H1 (cell line): ENCODE results near the gene POLR3K. TPM values are rescaled to one million over a fixed set of nuclear protein-coding genes. Genes with fewer than 3 reads are reported as not detected.

ENCODE experiments used
- CTCF ChIA-PET: fragments of 300-600 bp; sonication (Branson Sonifier 250); formaldehyde crosslinking; loops from one replicate; lab custom pipeline; 2021; ENCODE audit not compliant: partially characterized antibody; lab: Charles Lee
- POLR2A ChIA-PET: fragments of 300-600 bp; sonication (Branson Sonifier 250); formaldehyde crosslinking; loops from one replicate; lab custom pipeline; 2021; ENCODE audit warnings: inconsistent platforms; ENCODE audit not compliant: partially characterized antibody; lab: Charles Lee
- DNase-seq, 2 experiments: peaks; one replicate each; pipeline versions ENCODE4 v3.0.0 to v3.0.0-alpha.2; 2010 to 2022; ENCODE audit warnings: low spot score in 2 of 2, low read depth in 1 of 2, mixed read lengths in 1 of 2
- FAIRE-seq: peaks from 2 replicates; lab custom pipeline; 2011; peaks lifted over from hg19 to GRCh38; lab: Jason Lieb, UNC
- H2AFZ ChIP-seq: 2 replicates; pipeline ENCODE4 v1.8.1; 2012; ENCODE audit warnings: low read length, inconsistent platforms
- H2AK5ac ChIP-seq: 2 replicates; pipeline ENCODE4 v1.6.1; 2013; ENCODE audit warnings: low read depth, low read length
- H2BK120ac ChIP-seq: replicated peaks from 2 replicates; pipeline ENCODE3; 2013; ENCODE audit warnings: low read depth, low read length, inconsistent platforms
- H2BK12ac ChIP-seq: 2 replicates; pipeline ENCODE4 v1.6.1; 2013; ENCODE audit warnings: low read depth, low read length
- H2BK15ac ChIP-seq: 2 replicates; pipeline ENCODE4 v1.6.1; 2013; ENCODE audit warnings: low read length
- H2BK20ac ChIP-seq: 2 replicates; pipeline ENCODE4 v1.6.1; 2013; ENCODE audit warnings: low read length
- H2BK5ac ChIP-seq: 2 replicates; pipeline ENCODE4 v1.6.1; 2013; ENCODE audit warnings: low read depth, low read length
- H3K14ac ChIP-seq: 2 replicates; pipeline ENCODE4 v1.6.1; 2013; ENCODE audit warnings: inconsistent platforms; ENCODE audit not compliant: insufficient read length
- H3K18ac ChIP-seq: 2 replicates; pipeline ENCODE4 v1.6.1; 2013; ENCODE audit warnings: low read length; ENCODE audit errors: extremely low read depth
- H3K23ac ChIP-seq: 2 replicates; pipeline ENCODE4 v1.6.1; 2013; ENCODE audit warnings: inconsistent platforms; ENCODE audit not compliant: insufficient read length
- H3K23me2 ChIP-seq: 2 replicates; pipeline ENCODE4 v1.6.1; 2013; ENCODE audit warnings: low read depth, low read length
- H3K27ac ChIP-seq: 2 replicates; pipeline ENCODE4 v1.6.1; 2011; ENCODE audit warnings: low read depth, low read length, inconsistent platforms
- H3K27me3 ChIP-seq, 4 experiments: replicated peaks in 1 of 4; 1 replicate in 1 of 4; 2 replicates in 3 of 4; pipeline versions ENCODE4 v1.6.1 to v1.8.1; 2011 to 2013; ENCODE audit warnings: low read length in 3 of 4, mild to moderate bottlenecking in 3 of 4, inconsistent platforms in 2 of 4, mixed read lengths in 2 of 4, moderate library complexity in 1 of 4; ENCODE audit not compliant: control insufficient read depth in 3 of 4, insufficient read depth in 3 of 4; ENCODE audit errors: extremely low read depth in 1 of 4
- H3K36me3 ChIP-seq, 4 experiments: 2 replicates each; pipeline versions ENCODE4 v1.6.1 to v1.8.1; 2011 to 2013; ENCODE audit warnings: mild to moderate bottlenecking in 4 of 4, low read length in 3 of 4, moderate library complexity in 2 of 4, control low read depth in 1 of 4, inconsistent platforms in 1 of 4; ENCODE audit not compliant: insufficient read depth in 4 of 4, control insufficient read depth in 2 of 4
- H3K4ac ChIP-seq: replicated peaks from 2 replicates; pipeline ENCODE3; 2013; ENCODE audit warnings: low read length, low read depth, mixed read lengths, inconsistent platforms; ENCODE audit not compliant: insufficient read length
- H3K4me1 ChIP-seq, 4 experiments: replicated peaks in 1 of 4; 1 replicate in 1 of 4; 2 replicates in 3 of 4; pipeline versions ENCODE4 v1.6.1 to v1.8.1; 2011 to 2013; ENCODE audit warnings: low read length in 3 of 4, inconsistent platforms in 2 of 4, mixed read lengths in 1 of 4; ENCODE audit not compliant: insufficient read depth in 4 of 4, control insufficient read depth in 3 of 4
- H3K4me2 ChIP-seq, 2 experiments: 2 replicates each; pipeline versions ENCODE4 v1.6.1 to v1.8.1; 2011 to 2013; ENCODE audit warnings: low read depth in 2 of 2, low read length in 2 of 2, control low read depth in 1 of 2, inconsistent platforms in 1 of 2, mild to moderate bottlenecking in 1 of 2; ENCODE audit not compliant: insufficient read depth in 1 of 2
- H3K4me3 ChIP-seq, 4 experiments: fragments of 200-600, 300-600 bp in 1 of 4; sonication (generic), shearing (Covaris generic), sonication (Bioruptor Twin) in 1 of 4; 2 replicates each; pipeline versions ENCODE4 v1.5.1 to v1.8.1; 2011 to 2016; ENCODE audit warnings: low read length in 4 of 4, low read depth in 3 of 4, control low read depth in 2 of 4, inconsistent platforms in 2 of 4, mild to moderate bottlenecking in 2 of 4, mixed read lengths in 1 of 4, moderate library complexity in 1 of 4; ENCODE audit not compliant: insufficient read depth in 2 of 4; ENCODE audit errors: extremely low read depth in 1 of 4
- H3K56ac ChIP-seq: replicated peaks from 2 replicates; pipeline ENCODE3; 2013; ENCODE audit warnings: low read depth, mild to moderate bottlenecking, mixed read lengths, low read length, inconsistent platforms; ENCODE audit not compliant: insufficient read length
- H3K79me1 ChIP-seq: 2 replicates; pipeline ENCODE4 v1.6.1; 2013; ENCODE audit warnings: low read depth, low read length, control low read depth
- H3K79me2 ChIP-seq, 2 experiments: 2 replicates each; pipeline versions ENCODE4 v1.6.1 to v1.8.1; 2012 to 2013; ENCODE audit warnings: low read length in 2 of 2, mild to moderate bottlenecking in 2 of 2, inconsistent platforms in 1 of 2; ENCODE audit not compliant: insufficient read depth in 2 of 2, control insufficient read depth in 1 of 2
- H3K9ac ChIP-seq, 4 experiments: replicated peaks in 1 of 4; 1 replicate in 1 of 4; 2 replicates in 3 of 4; pipeline versions ENCODE4 v1.6.1 to v1.8.1; 2011 to 2013; ENCODE audit warnings: low read depth in 3 of 4, low read length in 3 of 4, control low read depth in 2 of 4, mild to moderate bottlenecking in 2 of 4, moderate library complexity in 2 of 4, inconsistent platforms in 1 of 4; ENCODE audit errors: extremely low read depth in 1 of 4
- H3K9me3 ChIP-seq, 2 experiments: 2 replicates each; pipeline versions ENCODE4 v1.6.1 to v1.8.1; 2012 to 2013; ENCODE audit warnings: mild to moderate bottlenecking in 2 of 2, moderate library complexity in 2 of 2, control low read depth in 1 of 2, inconsistent platforms in 1 of 2, low read depth in 1 of 2, low read length in 1 of 2, mixed read lengths in 1 of 2; ENCODE audit not compliant: insufficient read depth in 2 of 2
- H4K20me1 ChIP-seq, 2 experiments: replicated peaks in 1 of 2; 2 replicates each; pipeline versions ENCODE3 to v1.8.1; 2011 to 2013; ENCODE audit warnings: inconsistent platforms in 2 of 2, low read length in 2 of 2, mild to moderate bottlenecking in 1 of 2; ENCODE audit not compliant: insufficient read depth in 2 of 2, control insufficient read depth in 1 of 2
- H4K5ac ChIP-seq: 2 replicates; pipeline ENCODE4 v1.6.1; 2013; ENCODE audit warnings: low read length, low read depth, mixed read lengths, inconsistent platforms; ENCODE audit not compliant: insufficient read length
- H4K8ac ChIP-seq: 2 replicates; pipeline ENCODE4 v1.8.0; 2013; ENCODE audit warnings: mild to moderate bottlenecking, moderate library complexity, low read length, inconsistent platforms; ENCODE audit not compliant: insufficient read depth; ENCODE audit errors: extremely low read depth
- H4K91ac ChIP-seq: replicated peaks from 2 replicates; pipeline ENCODE3; 2013; ENCODE audit warnings: low read length, mixed read lengths, inconsistent platforms; ENCODE audit not compliant: insufficient read length
- BRCA1 ChIP-seq: IDR thresholded peaks from 2 replicates; pipeline ENCODE4 v1.6.1; 2012; ENCODE audit warnings: low read depth, low read length, improper control_type of control experiment
- CHD2 ChIP-seq: IDR thresholded peaks from 2 replicates; pipeline ENCODE4 v1.6.1; 2012; ENCODE audit warnings: low read length, improper control_type of control experiment
- FOSL1 ChIP-seq: IDR thresholded peaks from 2 replicates; pipeline ENCODE4 v1.6.1; 2011; ENCODE audit warnings: mild to moderate bottlenecking, low read depth, low read length, moderate library complexity; ENCODE audit not compliant: insufficient read depth
- NRF1 ChIP-seq: IDR thresholded peaks from 2 replicates; pipeline ENCODE4 v1.6.1; 2011; ENCODE audit warnings: mild to moderate bottlenecking, low read depth, low read length, improper control_type of control experiment
- PHF8 ChIP-seq: fragments of 200-600 bp; sonication (generic); conservative IDR thresholded peaks from 2 replicates; pipeline ENCODE4 v1.7.1; 2012; ENCODE audit warnings: low read depth, mild to moderate bottlenecking, inconsistent platforms, low read length, moderate library complexity
- SIN3A ChIP-seq, 2 experiments: IDR thresholded peaks in 1 of 2; conservative IDR thresholded peaks in 1 of 2; 2 replicates each; pipeline ENCODE4 v1.6.1; 2011 to 2012; ENCODE audit warnings: low read length in 2 of 2, improper control_type of control experiment in 1 of 2, low read depth in 1 of 2, mild to moderate bottlenecking in 1 of 2
- SP2 ChIP-seq: IDR thresholded peaks from 2 replicates; pipeline ENCODE4 v1.6.1; 2012; ENCODE audit warnings: mild to moderate bottlenecking, low read length, inconsistent platforms
- WGBS, 2 experiments: shearing (Covaris generic) in 1 of 2; methylation state at CpG; one replicate each; pipeline versions ENCODE4 v1.1.6 to v1.1.7; 2013 to 2015; ENCODE audit warnings: low lambda C conversion rate in 2 of 2, mixed read lengths in 2 of 2, inconsistent platforms in 1 of 2, low coverage in 1 of 2, missing lambda C conversion rate in 1 of 2; ENCODE audit not compliant: insufficient replicate concordance in 2 of 2, insufficient coverage in 1 of 2, insufficient read length in 1 of 2; ENCODE audit errors: extremely low coverage in 1 of 2, missing lambda C conversion rate in 1 of 2; 5-methylcytosine and 5-hydroxymethylcytosine counted together
- polyA plus RNA-seq, 7 experiments: library from polyadenylated mRNA; depleted of rRNA in 3 of 7; stranded (reverse) in 5 of 7; unstranded in 2 of 7; fragments of >200 nt in 5 of 7; fragments of 200-250 nt in 2 of 7; gene quantifications; 1 replicate in 5 of 7; 2 replicates in 1 of 7; 4 replicates in 1 of 7; pipeline versions ENCODE4 v1.2.1 to v1.2.3, GENCODE V29; 2011 to 2013; ENCODE audit warnings: missing spikeins in 2 of 7, mixed read lengths in 2 of 7
- total RNA-seq: library from RNA; stranded (reverse); fragmentation: NEBNext Ultra II Directional; extraction: Animal tissue kit (Norgen Biotek cat#: 25700); gene quantifications from 2 replicates; pipeline ENCODE4 v1.2.1, GENCODE V29; 2021

POLR3K gene
- total and polyA plus RNA-seq, 2 of the 8 experiments (the other 6 are each of a cell fraction or from before 2014, with no cell fraction given), result 45.4 to 80.5 TPM

DNA sequence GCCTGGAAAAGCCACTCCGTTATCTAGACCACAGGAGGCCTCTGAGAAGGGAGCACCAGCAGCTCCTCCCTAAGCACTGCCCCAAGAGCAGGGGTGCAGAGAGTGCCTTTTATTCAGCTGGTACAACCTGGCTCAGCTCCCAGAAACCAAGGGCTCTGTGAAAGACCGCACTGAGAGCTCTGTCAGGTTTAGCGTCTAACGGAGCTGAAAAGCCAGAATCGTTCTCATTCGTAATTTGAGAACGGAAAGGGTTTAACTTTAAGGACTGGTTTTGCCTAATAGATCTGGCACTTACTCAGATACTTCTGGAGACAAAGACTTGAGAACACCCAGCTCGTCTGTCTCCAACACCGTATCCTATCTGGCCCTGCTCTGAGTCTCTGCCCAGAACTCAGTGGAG lies 38.1 kb upstream of the POLR3K start:
- no peak overlapping the region for H3K14ac ChIP-seq
- no peak for DNase-seq
- TF ChIP-seq PHF8, result no peak
- TF ChIP-seq NRF1, result no peak
- no peak for TF ChIP-seq FOSL1
- TF ChIP-seq CHD2, result no peak
- no peak for TF ChIP-seq SP2
- TF ChIP-seq SIN3A (conservative IDR thresholded peaks at IDR 0.05 in 1 of 2, IDR thresholded peaks at IDR 0.05 in 1 of 2; ENCODE audit: low read depth in 1 of 2, low read length in 2 of 2), result no peak
- TF ChIP-seq BRCA1, result no peak
- TF ChIP-seq, all 59 proteins: peak for 0
- Histone ChIP-seq H3K4me3 (no peak overlapping the region), H4K20me1 (peaks cover 0 to 6% of the 10 kb centered on the region in 2 experiments), H3K18ac (no peak overlapping the region), H2BK20ac (no peak overlapping the region), H2BK15ac (no peak overlapping the region), H3K4me1 (no peaks in the 10 kb centered on the region), H3K4me2 (no peak overlapping the region), H2BK5ac (peak overlapping the region; percentile 71; the same call in 1 of the 2 replicates), H2BK120ac (no peak overlapping the region), H4K91ac (no peak overlapping the region), H3K23me2 (no peaks in the 10 kb centered on the region), H3K36me3 (peaks cover 5 to 12% (median 7%) of the 10 kb centered on the region in 4 experiments; a peak in 7 of 8 replicates), H4K8ac (no peak overlapping the region), H3K4ac (no peak overlapping the region), H3K9ac (no peak overlapping the region), H3K27me3 (no peaks in the 10 kb centered on the region), H3K56ac (no peak overlapping the region), H4K5ac (no peak overlapping the region), H2AK5ac (no peak overlapping the region), H3K27ac (no peak overlapping the region), H3K23ac (no peak overlapping the region), H3K79me2 (no peaks in the 10 kb centered on the region), H3K79me1 (no peaks in the 10 kb centered on the region), H2AFZ (no peak overlapping the region), H2BK12ac (no peak overlapping the region), H3K9me3 (no peaks in the 10 kb centered on the region)
- no peak for FAIRE-seq
- ChIA-PET POLR2A (interaction anchor here (0.5 to 12.4 kb wide), 8 partner anchors 11 to 42 kb away, joined by 3 to 153 read pairs (median 3); partner anchors contain the start of gene RHBDF1), CTCF (interaction anchor here (1.1 to 25.7 kb wide), 7 partner anchors 9 to 270 kb away, joined by 3 to 856 read pairs (median 5); partner anchors contain the start of gene RHBDF1)
- WGBS, 2 experiments, result 88% methylated on average over 9 of the region's 9 CpGs; no CpG with 5 or more reads in 1 of the 2 experiments
